G401 (cell line): ENCODE results near the gene MRGPRF. TPM values are rescaled to one million over a fixed set of nuclear protein-coding genes. Genes with fewer than 3 reads are reported as not detected.

Experiments used
- DNase-seq: peaks from one replicate; pipeline ENCODE4 v3.0.0-alpha.2; 2015; ENCODE audit warnings: low spot score
- in situ Hi-C: cut with HindIII; loops from 2 replicates; pipeline ENCODE4 v1.10.0; 2016; ENCODE audit warnings: low sequenced_read_pairs, mixed read lengths
- total RNA-seq: library from RNA; depleted of rRNA; stranded (reverse); fragments of >200 nt; shearing (Covaris generic); gene quantifications from 2 replicates; pipeline ENCODE4 v1.2.3, GENCODE V29; 2014; rRNA removed

The MRGPRF gene, protein sequence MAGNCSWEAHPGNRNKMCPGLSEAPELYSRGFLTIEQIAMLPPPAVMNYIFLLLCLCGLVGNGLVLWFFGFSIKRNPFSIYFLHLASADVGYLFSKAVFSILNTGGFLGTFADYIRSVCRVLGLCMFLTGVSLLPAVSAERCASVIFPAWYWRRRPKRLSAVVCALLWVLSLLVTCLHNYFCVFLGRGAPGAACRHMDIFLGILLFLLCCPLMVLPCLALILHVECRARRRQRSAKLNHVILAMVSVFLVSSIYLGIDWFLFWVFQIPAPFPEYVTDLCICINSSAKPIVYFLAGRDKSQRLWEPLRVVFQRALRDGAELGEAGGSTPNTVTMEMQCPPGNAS
- 0.18 TPM in 1 of 2 replicates, not detected in the other for total RNA-seq

DNA sequence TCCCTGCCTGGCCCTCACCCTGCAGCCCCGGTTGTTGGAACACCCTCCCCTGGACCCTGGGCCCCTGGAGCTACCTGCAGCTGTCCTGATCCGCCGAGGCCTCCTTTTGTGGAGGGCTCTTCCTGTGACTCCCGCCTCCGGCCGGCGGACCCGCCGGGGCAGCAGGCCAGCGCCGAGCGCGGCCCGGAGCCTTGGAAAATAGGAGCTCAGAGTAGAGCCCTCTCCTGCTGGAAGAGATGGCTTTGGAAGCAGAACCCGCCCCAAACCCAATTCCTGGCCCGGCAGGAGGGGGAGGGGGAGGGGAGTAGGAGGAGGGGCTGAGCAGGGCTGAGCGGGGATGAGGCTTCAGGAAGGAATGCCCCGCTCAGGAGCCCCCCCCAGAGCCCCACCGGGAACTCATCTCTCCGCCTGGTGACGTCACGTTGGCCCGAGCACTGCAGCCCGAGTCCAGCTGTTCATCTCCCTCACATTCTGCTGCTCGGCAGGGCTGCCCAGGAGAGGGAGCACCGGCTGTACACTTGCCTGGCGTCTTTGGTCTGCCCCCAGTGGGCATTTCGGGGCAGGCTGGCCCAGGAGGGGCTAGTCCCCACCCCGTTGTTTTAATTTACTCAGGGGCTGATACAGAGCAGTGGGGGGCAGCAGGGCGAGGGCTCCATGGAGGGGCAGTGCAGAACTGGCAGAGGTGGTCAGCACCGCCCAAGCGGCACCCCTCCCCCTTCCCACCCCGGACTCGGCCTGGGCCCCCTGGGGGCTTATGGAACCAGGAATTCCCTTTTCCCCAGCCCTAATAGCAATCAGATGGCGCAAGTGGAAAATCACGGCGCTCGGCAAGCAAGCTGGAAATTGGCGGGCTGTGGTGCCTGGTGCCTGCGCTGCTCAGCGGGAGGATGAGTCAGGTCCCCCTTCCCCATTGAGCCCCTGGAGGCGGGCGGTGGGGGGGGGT lies at the start of gene MRGPRF:
MRGPRF (minus strand) TSS at position 238 of the 943 bp plus-strand sequence. CDS start 3,345 bp downstream, outside the sequence.
- peak; percentile 87 for DNase-seq

DNA sequence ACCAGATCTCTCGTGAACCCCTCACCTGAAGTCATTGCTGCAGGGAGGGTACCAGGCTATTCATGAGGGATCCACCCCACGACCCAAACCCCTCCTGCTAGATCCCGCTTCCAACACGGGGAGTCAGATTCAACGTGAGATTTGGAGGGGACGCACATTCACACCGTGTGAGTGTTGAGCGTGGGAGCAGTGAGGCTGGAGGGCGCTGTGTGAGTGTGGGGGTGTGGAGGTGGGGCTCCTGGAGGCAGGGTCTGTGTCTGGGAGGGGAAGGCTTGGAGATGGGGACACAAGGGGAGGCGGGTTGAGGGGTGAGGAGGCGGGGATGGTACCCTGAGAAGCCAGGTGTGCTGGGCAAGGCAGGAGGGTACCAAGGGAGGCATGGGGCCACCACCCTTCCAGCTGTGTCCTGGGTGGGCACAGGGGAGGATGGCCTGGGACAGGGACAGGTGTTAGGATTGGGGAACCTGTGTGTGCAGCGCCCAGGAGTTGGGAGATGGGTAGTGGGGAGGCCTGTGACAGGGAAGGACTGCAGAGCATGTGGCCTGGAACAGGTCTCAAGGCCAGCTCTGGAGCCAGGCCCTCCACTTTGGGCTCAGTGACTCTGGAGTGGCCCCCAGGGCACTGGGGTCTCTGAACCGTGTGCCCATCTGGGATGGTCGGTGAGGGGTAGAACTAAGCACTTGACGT lies 49.3 kb upstream of the MRGPRF start:
- in situ Hi-C loops: no loop called here

More for the DNA sequence above, at the start of gene MRGPRF:
- in situ Hi-C loops: no loop called here

DNA sequence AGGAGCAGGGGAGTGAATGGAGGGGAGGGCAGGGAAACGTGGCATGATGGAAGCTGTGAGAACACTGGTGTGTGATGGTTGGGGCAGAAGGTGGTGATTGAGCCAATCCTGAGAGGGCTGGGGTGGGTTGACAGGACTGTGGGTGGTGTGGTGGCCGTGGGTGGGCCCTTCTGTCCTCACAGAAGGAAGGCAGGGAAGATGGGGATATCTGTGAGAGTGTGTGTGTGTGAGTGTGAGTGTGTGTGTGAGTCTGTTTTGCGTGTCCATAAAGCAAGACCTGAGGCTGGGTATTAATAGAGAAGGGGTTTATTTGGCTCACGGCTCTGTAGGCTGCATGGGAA lies 48.6 kb upstream of the MRGPRF start:
- no peak for DNase-seq
- in situ Hi-C loops: no loop called here

More for the DNA sequence above, 49.3 kb upstream of the MRGPRF start:
- DNase-seq: no peak

DNA sequence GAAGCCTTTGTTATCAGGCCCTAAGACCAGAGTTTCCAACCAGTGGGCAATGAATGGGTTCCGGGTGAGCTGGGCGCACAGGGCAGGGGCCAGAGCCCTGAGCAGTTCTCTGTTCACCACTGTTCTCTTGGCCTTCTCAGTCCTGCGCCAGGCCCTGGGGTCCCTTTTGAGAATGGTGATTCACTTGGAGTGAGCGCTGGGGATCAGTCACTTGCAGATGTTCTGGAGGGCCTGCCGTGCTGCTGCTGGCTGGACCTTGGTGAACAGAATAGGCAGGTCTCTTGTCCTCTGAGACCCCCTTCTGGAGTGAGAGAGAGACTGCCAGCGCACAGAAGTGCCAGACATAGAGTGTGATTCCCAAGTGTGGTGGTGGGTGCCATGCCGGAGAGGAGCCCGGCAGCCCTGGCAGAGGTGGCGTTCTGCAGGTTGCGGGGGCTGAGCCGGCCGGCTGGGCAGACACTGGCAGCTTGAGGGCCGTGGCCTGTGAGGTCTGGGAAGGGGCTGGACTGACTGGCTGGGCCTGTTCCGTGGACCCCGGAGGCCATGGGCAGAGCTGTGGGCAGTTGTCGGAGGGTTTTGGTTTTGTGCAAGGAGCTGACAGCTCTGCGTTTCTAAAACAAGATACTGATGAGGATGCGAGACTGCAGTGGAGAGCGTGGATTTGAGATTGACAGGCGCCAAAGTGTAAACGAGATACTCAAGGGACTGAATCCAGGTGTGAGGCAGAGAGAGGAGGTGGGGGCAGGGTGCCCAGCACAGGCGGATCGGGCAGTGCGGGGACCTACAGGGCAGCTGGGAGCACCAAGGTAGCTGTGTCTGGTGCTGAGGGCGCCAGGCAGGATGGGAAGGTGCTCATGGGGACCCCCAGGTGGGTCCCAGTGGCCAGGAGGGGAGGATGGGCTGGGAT lies 48.0 kb upstream of the MRGPRF start:
- no peak for DNase-seq
- in situ Hi-C loops: no loop called here

DNA sequence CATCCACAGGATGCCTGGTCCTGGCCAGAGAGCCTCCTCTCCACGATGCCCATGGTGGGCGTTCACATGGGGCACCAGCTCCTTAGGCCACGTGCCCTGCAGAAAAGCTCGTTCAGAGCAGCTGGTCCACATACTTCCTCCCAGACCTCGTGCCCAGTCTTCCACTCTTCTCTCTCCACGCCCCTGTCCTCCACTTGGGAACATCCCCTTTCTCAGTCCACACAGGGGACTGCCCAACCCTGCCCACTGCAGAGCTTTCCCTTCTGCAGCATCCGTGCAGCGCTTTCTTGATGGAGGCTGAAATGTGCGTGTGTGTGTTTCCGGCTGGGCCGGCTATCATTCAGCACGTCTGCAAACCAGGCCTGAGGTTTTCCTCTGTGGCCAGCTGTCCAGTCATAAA lies 46.9 kb upstream of the MRGPRF start:
- in situ Hi-C loops: no loop called here
- no peak for DNase-seq

DNA sequence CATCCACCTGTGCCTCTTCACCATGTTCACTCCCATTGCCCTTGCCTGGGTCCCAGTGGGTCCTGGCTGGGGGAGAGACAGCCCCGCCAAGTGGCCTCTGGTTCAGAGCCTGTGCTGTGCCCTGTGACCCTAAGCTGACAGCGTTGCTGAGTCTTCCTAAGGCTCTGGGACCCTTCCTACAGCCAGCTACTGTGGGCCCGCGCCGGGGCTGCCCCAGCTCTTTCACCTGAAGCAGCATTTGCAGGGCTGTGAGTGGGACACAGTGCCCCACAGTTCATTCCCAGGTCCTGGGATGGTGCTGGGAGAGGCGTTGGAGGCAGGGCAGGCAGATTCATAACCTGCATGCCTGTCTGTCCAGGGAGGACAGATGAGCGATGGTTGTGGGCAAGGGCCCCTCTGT lies 46.4 kb upstream of the MRGPRF start:
- in situ Hi-C loops: no loop called here
- DNase-seq: no peak

DNA sequence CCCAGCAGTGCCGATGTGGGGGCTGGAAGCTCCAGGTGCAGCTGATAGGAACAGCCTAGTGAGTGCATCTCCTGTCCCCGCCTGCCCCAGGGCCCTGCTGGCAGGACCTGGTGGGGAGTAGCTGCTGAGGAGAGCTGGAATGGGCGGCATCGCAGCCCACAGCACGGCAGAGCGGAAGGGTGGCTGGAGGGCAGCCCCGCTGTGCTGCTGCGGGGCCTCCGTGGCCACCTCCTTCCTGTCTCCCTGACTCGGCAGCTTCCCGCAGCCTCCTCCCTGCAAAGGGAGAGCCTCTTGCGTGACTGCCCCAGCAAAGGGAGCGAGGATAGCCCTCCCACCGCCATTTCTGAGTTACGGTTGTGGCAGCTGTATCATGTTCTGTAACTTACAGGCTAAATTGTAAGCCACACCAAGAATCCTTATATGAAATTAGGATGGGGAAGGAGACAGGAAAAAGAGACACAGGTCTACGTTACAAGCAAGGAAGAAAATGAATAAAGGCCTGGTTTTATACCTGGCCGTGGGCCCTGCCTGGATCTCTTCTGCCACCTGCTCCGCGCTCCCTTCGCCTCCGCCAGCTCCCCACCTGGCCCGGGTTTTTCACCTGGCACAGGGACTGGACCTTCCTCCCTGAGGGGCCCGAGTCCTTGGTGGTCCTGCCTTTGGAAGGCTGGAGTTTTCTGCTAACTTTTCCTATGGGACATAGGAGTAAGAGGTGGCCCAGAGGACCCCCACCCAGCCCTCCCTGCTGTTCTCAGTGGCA lies 45.6 kb upstream of the MRGPRF start:
- in situ Hi-C loops: no loop called here
- peak; percentile 66 for DNase-seq

DNA sequence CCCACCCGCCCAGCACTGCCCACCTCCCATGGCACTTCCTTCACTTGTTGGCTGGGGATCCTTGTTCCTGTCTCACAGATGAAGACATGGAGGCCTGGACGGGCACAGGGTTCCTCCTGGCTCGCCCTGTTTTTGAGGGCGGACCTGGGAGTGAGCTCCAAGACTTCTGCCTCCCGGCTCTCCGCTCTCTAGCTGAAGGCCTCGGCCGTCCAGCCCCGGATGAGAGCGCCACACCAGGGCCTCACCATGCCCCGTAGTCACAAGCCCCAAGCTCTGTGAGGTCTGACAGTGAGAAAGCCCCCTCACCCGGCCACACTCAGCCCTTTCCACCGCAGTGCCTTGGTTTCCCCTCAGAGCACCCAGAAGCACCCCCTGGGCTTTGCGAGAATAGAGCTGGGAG lies 44.8 kb upstream of the MRGPRF start:
- in situ Hi-C loops: no loop called here
- DNase-seq: no peak

DNA sequence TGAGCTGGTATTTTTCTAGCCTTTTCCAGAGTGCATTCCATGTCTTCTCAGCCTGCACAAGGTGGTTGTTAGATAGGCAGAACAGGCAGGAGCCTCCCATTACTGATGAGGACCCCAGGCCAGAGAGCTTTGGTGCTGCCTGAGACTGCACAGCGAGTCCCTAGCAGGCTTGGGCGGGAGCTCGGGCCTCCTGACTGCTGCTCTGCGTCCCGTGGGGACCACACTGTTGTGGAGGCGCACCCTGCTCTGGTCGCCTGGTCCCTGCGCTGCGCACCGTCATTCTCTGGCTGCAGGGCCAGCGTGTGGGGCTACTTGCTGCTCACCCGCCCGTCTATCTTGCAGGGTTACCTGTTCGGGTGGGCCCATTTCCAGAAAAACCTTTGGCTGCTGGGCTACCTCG lies 44.2 kb upstream of the MRGPRF start:
- DNase-seq: no peak
- in situ Hi-C loops: no loop called here

DNA sequence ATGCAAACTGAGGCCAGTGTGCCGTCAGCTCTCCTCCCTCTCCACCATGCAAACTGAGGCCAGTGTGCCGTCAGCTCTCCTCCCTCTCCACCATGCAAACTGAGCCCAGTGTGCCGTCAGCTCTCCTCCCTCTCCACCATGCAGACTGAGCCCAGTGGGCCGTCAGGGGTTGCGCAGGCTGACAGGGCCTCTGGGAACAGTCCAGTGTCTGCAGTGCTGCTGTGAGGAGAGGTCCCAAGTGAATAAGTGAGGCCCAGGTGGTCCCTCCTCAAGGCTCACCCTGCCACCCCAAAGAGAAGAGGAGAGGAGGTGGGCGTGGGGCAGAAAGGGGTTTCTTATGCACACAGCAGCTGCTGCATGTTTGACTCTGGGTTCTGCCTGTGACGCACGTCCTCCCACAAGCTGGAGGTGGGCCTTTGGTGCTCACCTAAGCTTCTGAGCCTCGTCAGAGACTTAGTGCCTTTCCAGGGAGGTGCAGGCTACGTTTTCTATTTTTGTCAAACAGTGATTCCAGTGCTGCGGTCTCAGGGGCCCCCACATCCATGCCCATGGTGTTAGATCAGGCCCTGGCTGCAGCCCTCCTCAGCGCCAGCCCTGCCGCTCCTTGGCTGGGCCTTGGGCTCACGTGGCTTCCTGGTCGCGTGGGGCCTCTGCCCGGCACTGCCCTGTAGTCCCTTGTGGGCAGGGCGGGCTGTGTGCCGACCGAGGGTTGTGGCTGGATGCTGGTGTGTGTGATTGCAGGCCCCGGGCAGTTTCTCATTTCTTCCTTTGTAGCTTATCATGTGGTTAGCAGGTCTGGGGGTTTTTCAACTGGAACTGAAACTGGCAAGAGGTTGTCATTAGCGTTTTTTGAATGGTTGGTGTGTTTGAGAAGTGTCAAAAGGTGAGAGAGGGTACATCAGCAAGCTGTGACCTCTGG lies 42.8 kb upstream of the MRGPRF start:
- DNase-seq: peak; percentile 47
- in situ Hi-C loops: no loop called here

DNA sequence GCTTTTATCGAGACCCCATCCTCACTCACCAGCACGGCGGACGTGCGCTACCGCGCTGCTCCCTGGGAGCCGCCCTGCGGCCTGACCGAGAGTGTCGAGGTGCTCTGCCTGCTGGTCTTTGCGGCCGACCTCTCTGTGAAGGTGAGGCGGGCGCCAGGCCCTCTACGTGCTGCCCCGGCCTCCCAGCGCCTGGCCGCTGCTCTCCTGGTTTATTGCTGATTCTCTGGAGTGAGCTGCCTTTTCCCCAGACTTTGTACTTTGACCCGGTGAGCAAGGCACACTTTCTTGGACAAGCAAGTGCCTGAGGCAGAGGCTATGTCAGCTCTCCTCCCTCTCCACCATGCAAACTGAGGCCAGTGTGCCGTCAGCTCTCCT lies 42.2 kb upstream of the MRGPRF start:
- DNase-seq: no peak
- in situ Hi-C loops: no loop called here

DNA sequence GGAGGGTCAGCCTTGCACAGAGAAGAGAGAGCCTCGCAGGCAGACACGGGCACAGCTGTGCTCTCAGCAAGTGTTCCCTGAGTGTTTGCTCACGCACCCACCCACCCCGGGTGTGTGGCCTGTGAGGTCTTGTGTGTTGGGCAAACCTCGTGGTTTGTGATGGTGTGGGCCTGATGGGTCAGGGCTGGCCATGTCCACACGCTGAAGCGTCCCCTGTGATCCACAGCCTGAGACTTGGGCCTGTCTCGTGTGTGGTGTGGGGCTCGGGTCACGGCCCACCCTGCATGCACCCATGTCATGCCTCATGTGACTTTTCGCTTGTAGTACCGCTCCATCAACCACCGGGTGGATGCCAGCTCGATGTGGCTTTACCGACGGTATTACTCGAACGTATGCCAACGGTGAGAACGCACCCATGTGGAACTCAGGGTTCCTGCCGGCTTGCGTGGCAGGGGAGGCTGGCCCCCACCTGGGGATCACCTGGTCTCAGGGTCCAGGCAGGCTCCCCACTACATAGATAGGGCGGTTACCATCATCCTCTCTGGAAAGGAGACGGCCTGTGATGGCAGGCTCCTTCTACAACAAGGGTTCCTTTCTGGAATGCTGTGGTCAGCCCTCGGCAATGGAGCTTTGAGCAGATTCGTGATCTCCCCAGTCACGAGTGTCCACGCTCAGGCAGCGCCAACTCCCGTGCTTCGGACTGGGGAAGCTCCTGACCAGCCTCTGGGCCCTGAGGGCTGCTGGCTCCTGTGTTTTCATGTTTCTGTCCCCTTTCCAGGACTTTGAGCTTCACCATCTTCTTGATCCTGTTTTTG lies 41.6 kb upstream of the MRGPRF start:
- no peak for DNase-seq

DNA sequence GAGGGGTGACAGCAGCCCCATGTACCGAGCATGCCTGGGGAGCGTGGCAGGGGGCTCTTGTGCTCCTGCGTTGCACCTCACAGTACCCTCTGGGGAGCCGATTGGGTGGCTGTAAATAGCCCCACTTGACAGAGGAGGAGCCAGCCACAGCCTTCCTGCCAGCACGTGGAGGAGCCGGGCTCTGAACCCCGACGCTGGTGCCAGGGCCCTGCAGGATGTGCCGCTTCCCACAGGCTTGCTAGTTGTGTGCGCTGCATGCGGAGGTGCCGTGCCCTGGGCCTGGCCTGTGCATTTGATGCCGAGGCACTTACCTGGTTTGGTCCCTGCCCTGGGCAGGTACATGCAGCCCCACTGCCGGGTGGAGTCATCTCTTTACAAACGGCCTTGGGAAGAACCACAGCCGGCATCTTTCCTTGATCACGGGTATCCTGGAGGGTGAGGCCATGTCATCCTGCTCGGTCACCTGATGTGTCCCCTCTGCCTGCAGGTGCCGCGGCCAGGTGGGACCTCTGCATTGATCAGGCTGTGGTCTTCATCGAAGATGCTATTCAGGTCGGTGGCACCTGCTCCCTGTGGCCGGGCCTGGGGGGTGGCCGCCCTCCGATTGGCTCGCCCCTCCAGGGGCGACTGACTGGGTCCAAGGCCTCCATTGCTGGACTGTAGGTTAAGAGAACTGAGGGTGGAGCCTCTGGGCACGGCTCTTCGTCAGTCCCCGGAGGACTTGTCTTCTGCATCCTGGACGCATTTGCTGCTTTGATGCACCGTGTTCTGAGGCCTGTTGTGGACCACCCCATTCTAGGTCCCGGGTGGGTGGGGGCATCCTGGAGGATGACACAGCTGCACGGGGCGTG lies 40.7 kb upstream of the MRGPRF start:
- peak; percentile 40 for DNase-seq
- in situ Hi-C loops: no loop called here

More for the DNA sequence above, 41.6 kb upstream of the MRGPRF start:
- in situ Hi-C loops: no loop called here

DNA sequence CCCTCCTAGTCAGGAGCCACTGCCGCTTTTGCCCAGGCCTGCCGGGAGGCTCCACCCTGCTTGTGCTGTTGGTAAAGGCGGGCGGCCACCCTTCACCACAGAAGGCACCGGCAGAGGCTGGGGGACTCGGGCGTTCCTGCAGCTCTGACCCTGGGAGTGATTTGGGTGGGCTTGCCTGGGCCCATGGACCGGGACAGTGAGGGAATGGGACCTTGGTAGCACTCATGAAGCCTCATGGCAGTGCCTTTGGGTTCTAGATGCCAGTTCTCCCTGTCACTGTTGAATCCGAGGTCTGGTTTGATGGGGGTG lies 40.1 kb upstream of the MRGPRF start:
- DNase-seq: no peak
- in situ Hi-C loops: no loop called here

DNA sequence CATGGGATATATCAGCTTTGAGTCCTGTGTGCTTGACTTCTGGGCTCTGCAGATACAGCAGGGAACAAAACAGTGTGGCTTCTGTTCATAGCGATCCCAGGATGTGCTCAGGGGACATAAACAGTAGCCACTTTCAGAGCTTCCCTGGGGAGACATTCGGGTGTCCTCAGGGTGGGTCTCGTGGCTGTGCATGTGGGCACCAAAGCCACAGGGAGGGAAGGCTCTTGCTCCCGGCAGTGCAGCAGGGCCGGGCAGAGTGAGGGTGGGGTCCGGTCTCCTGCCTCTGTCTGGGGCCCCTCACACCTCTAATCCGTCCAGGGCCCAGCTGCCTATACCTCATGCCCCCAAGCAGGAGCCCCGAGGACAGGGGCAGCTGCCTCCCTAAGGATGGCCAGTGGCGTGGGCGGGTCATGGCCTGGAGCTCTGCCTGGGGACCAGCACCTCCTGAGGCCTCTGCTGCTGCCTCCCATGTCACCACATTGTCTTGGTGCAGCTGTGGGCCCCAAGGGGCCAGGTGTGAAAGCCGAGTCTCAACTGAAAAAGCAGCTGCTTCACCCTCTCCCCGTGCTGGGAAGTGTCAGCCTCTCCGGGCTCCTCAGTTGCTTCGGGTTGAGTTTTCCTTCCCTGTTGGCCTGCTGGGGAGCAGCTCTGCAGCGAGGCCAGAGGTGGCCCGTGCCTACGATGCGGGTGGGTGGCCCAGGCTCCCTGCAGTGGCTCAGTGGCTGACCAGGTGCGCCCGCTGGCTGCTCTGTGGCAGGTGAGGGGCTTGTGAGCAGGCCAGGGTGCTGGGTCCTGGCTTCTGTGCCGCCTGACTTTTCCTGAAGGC lies 39.5 kb upstream of the MRGPRF start:
- no peak for DNase-seq
- in situ Hi-C loops: no loop called here
